H9 (cell line): Measurements from ENCODE around the gene PKD1. TPM values are rescaled to one million over a fixed set of nuclear protein-coding genes. Genes with fewer than 3 reads are reported as not detected.
"Not testable (repeated sequence)": the region's sequence is repeated elsewhere in the genome, so short reads cannot be mapped to it uniquely, and the experiment has no call there.

Experiments used
- DNase-seq: peaks from one replicate; pipeline ENCODE4 v3.0.0-alpha.2; 2017
- H2AFZ ChIP-seq: one replicate; pipeline ENCODE4 v1.6.1; 2013; ENCODE audit warnings: mild to moderate bottlenecking, low read length, control low read depth, moderate library complexity
- H2AK5ac ChIP-seq: 2 replicates; pipeline ENCODE4 v1.6.1; 2013; ENCODE audit warnings: low read length, control low read depth, mixed read lengths; ENCODE audit not compliant: insufficient read length
- H2BK120ac ChIP-seq: one replicate; pipeline ENCODE4 v1.6.1; 2013; ENCODE audit warnings: low read depth, mild to moderate bottlenecking, low read length, control low read depth, inconsistent platforms; ENCODE audit not compliant: poor library complexity, severe bottlenecking
- H2BK12ac ChIP-seq: 2 replicates; pipeline ENCODE4 v1.6.1; 2013; ENCODE audit warnings: low read length, control low read depth, mixed read lengths, low read depth; ENCODE audit not compliant: insufficient read length
- H2BK15ac ChIP-seq: 2 replicates; pipeline ENCODE4 v1.6.1; 2013; ENCODE audit warnings: low read depth, low read length, control low read depth
- H2BK20ac ChIP-seq: one replicate; pipeline ENCODE4 v1.6.1; 2013; ENCODE audit warnings: low read depth, mild to moderate bottlenecking, low read length, control low read depth, inconsistent platforms; ENCODE audit not compliant: poor library complexity, severe bottlenecking
- H2BK5ac ChIP-seq: 2 replicates; pipeline ENCODE4 v1.6.1; 2013; ENCODE audit warnings: low read length, control low read depth, mixed read lengths; ENCODE audit not compliant: insufficient read length
- H3K14ac ChIP-seq: 2 replicates; pipeline ENCODE4 v1.6.1; 2013; ENCODE audit warnings: low read length, control low read depth; ENCODE audit not compliant: insufficient read depth
- H3K18ac ChIP-seq: 2 replicates; pipeline ENCODE4 v1.6.1; 2013; ENCODE audit warnings: low read depth, mild to moderate bottlenecking, mixed read lengths, low read length, control low read depth; ENCODE audit not compliant: insufficient read length
- H3K23ac ChIP-seq: 2 replicates; pipeline ENCODE4 v1.6.1; 2013; ENCODE audit warnings: low read length, control low read depth, mixed read lengths, low read depth; ENCODE audit not compliant: insufficient read length
- H3K23me2 ChIP-seq: 2 replicates; pipeline ENCODE4 v1.6.1; 2013; ENCODE audit warnings: low read depth, mild to moderate bottlenecking, mixed read lengths, low read length, control low read depth; ENCODE audit not compliant: insufficient read length, poor library complexity, severe bottlenecking
- H3K27ac ChIP-seq: 2 replicates; pipeline ENCODE4 v1.5.1; 2013; ENCODE audit warnings: low read length, control low read depth, mixed read lengths, low read depth; ENCODE audit not compliant: insufficient read length
- H3K27me3 ChIP-seq: 2 replicates; pipeline ENCODE4 v1.6.1; 2013; ENCODE audit warnings: low read length, control low read depth, inconsistent platforms; ENCODE audit not compliant: insufficient read depth
- H3K4ac ChIP-seq: 2 replicates; pipeline ENCODE4 v1.6.1; 2013; ENCODE audit warnings: low read depth, mild to moderate bottlenecking, control low read depth, inconsistent platforms, low read length, moderate library complexity
- H3K4me1 ChIP-seq: 2 replicates; pipeline ENCODE4 v1.6.1; 2013; ENCODE audit warnings: low read length, control low read depth, inconsistent platforms; ENCODE audit not compliant: insufficient read depth
- H3K4me2 ChIP-seq: 2 replicates; pipeline ENCODE4 v1.6.1; 2013; ENCODE audit warnings: low read length, control low read depth, mixed read lengths; ENCODE audit not compliant: insufficient read length, insufficient read depth
- H3K56ac ChIP-seq: 2 replicates; pipeline ENCODE4 v1.6.1; 2013; ENCODE audit warnings: low read depth, mild to moderate bottlenecking, mixed read lengths, low read length, control low read depth; ENCODE audit not compliant: insufficient read length
- H3K79me1 ChIP-seq: 2 replicates; pipeline ENCODE4 v1.6.1; 2013; ENCODE audit warnings: low read depth, mild to moderate bottlenecking, moderate library complexity, low read length, control low read depth, inconsistent platforms; ENCODE audit not compliant: insufficient read depth, poor library complexity, severe bottlenecking
- H3K79me2 ChIP-seq: 2 replicates; pipeline ENCODE4 v1.6.1; 2013; ENCODE audit warnings: low read length, control low read depth, inconsistent platforms; ENCODE audit not compliant: insufficient read depth
- H3K9ac ChIP-seq: 2 replicates; pipeline ENCODE4 v1.6.1; 2013; ENCODE audit warnings: low read length, control low read depth, mixed read lengths; ENCODE audit not compliant: insufficient read length; ENCODE audit errors: extremely low read depth
- H3K9me3 ChIP-seq: one replicate; pipeline ENCODE4 v1.6.1; 2013; ENCODE audit warnings: low read depth, low read length, inconsistent platforms; ENCODE audit not compliant: control insufficient read depth
- H3T11ph ChIP-seq: one replicate; pipeline ENCODE4 v1.6.1; 2013; ENCODE audit warnings: mild to moderate bottlenecking, low read length, control low read depth, inconsistent platforms
- H4K20me1 ChIP-seq: one replicate; pipeline ENCODE4 v1.6.1; 2013; ENCODE audit not compliant: control insufficient read depth, insufficient read length, insufficient read depth
- H4K5ac ChIP-seq: 2 replicates; pipeline ENCODE4 v1.6.1; 2013; ENCODE audit warnings: low read depth, mild to moderate bottlenecking, mixed read lengths, low read length, control low read depth; ENCODE audit not compliant: insufficient read length
- H4K8ac ChIP-seq: replicated peaks from 2 replicates; pipeline ENCODE4 v1.6.1; 2013; ENCODE audit warnings: low read length, control low read depth, mixed read lengths, low read depth; ENCODE audit not compliant: insufficient read length
- H4K91ac ChIP-seq: 2 replicates; pipeline ENCODE4 v1.6.1; 2013; ENCODE audit warnings: low read depth, mild to moderate bottlenecking, moderate library complexity, mixed read lengths, low read length, control low read depth; ENCODE audit not compliant: insufficient read length
- H3K27ac Mint-ChIP-seq, 3 experiments: 2 replicates in 2 of 3; 3 replicates in 1 of 3; pipeline ENCODE4 v1.8.0; 2020 to 2021; ENCODE audit warnings: mixed read lengths in 3 of 3, mild to moderate bottlenecking in 1 of 3, moderate library complexity in 1 of 3
- H3K27me3 Mint-ChIP-seq: 2 replicates; pipeline ENCODE4 v1.8.0; 2021; ENCODE audit warnings: low read depth, mild to moderate bottlenecking, moderate library complexity, mixed read lengths
- H3K36me3 Mint-ChIP-seq, 3 experiments: 2 replicates in 2 of 3; 3 replicates in 1 of 3; pipeline ENCODE4 v1.8.0; 2020 to 2021; ENCODE audit warnings: low read depth in 3 of 3, mixed read lengths in 3 of 3; ENCODE audit not compliant: insufficient read depth in 1 of 3
- H3K4me1 Mint-ChIP-seq, 2 experiments: 2 replicates each; pipeline ENCODE4 v1.8.0; 2020; ENCODE audit warnings: mixed read lengths in 2 of 2
- H3K4me3 Mint-ChIP-seq, 2 experiments: 2 replicates in 1 of 2; 3 replicates in 1 of 2; pipeline ENCODE4 v1.8.0; 2020 to 2021; ENCODE audit warnings: mild to moderate bottlenecking in 2 of 2, mixed read lengths in 2 of 2, moderate library complexity in 1 of 2
- H3K9me3 Mint-ChIP-seq, 2 experiments: 2 replicates in 1 of 2; 3 replicates in 1 of 2; pipeline ENCODE4 v1.8.0; 2020; ENCODE audit warnings: mild to moderate bottlenecking in 2 of 2, mixed read lengths in 2 of 2, moderate library complexity in 1 of 2
- WGBS: extraction: QIAGEN DNeasy Blood & Tissue Kit; methylation state at CpG from one replicate; pipeline ENCODE4 v1.1.7; 2013; ENCODE audit warnings: missing lambda C conversion rate, low lambda C conversion rate, mixed read lengths; ENCODE audit not compliant: insufficient read length; ENCODE audit errors: extremely low coverage; 5-methylcytosine and 5-hydroxymethylcytosine counted together
- total RNA-seq: library from RNA; stranded (reverse); gene quantifications from 2 replicates; pipeline ENCODE4 v1.2.1, GENCODE V29; 2021

PKD1 gene
- total RNA-seq, 1 experiment from 2014 or later: 88.0 TPM

GRCh38 chr16:2133797-2134196, 1.9 kb downstream of the PKD1 start:
- H3K4me1 Mint-ChIP-seq, H3K36me3 Mint-ChIP-seq, H4K20me1 ChIP-seq, H4K5ac ChIP-seq, H3K18ac ChIP-seq, H3K27me3 ChIP-seq, H3K4me1 ChIP-seq, H3K79me1 ChIP-seq, H2AFZ ChIP-seq, H2AK5ac ChIP-seq, H2BK15ac ChIP-seq, H4K91ac ChIP-seq, H3K4me2 ChIP-seq, H2BK20ac ChIP-seq, H3K9ac ChIP-seq, H3K27ac ChIP-seq, H3K27me3 Mint-ChIP-seq, H2BK12ac ChIP-seq, H3K23ac ChIP-seq, H3K23me2 ChIP-seq, H3K9me3 Mint-ChIP-seq, H3K27ac Mint-ChIP-seq, H2BK5ac ChIP-seq, H3K4ac ChIP-seq, H2BK120ac ChIP-seq, H3K14ac ChIP-seq, H4K8ac ChIP-seq, H3T11ph ChIP-seq, DNase-seq, H3K4me3 Mint-ChIP-seq, H3K9me3 ChIP-seq, H3K79me2 ChIP-seq, H3K56ac ChIP-seq: not testable (repeated sequence)
- WGBS: no CpG with 5 or more reads among the region's 12 CpGs

DNA sequence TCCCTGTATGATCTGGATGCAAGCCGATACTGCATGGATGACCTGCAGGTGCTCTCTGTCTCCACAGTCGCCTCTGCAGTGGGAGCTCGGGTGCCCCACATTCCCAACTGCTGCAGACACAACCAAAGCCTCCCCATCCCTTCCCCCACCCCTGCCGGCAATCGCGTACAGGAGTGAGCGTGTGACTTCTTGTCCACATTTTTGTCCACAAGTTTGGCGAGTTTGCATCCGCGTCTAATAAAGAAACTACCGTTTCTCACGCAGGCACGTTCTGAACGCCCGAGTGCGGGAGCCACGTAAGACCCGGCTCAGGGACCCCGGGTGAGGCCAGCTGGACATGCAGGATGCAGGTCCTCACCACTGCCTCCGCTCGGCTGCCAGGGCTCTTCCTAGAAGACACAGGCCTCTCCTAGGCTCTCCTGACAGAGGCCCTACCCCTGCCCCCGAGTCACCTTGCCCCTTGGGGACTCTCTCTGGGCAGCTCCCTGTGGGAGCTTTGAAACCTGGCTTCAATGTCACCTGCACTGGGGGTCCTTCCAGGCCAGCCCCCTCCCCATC, 5.7 kb downstream of the PKD1 start:
- H2AK5ac ChIP-seq, H2AFZ ChIP-seq, H2BK20ac ChIP-seq, H3K23ac ChIP-seq, H3K18ac ChIP-seq, H3K79me1 ChIP-seq, H3K23me2 ChIP-seq, DNase-seq, H3K4me1 ChIP-seq, H2BK15ac ChIP-seq, H3K9ac ChIP-seq, H4K5ac ChIP-seq, H2BK120ac ChIP-seq, H4K20me1 ChIP-seq, H3K9me3 ChIP-seq, H3K4me2 ChIP-seq, H2BK5ac ChIP-seq, H3T11ph ChIP-seq, H3K4me3 Mint-ChIP-seq, H3K27ac Mint-ChIP-seq, H3K27me3 Mint-ChIP-seq, H2BK12ac ChIP-seq, H4K8ac ChIP-seq, H3K27me3 ChIP-seq, H3K36me3 Mint-ChIP-seq, H3K27ac ChIP-seq, H3K56ac ChIP-seq, H3K14ac ChIP-seq, H4K91ac ChIP-seq, H3K79me2 ChIP-seq, H3K9me3 Mint-ChIP-seq, H3K4ac ChIP-seq: not testable (repeated sequence)
- WGBS: no CpG with 5 or more reads among the region's 22 CpGs
- H3K4me1 Mint-ChIP-seq: peaks cover 18 to 24% of the 10 kb centered on the region in 2 experiments
